Right lobe of liver (tissue), 4 donors: ENCODE measurements around the gene RUBCN.

Source experiments
- POLR2A ChIP-seq: fragments of 450-650 bp; IDR thresholded peaks from one replicate; pipeline ENCODE4 v1.6.1; 2017; ENCODE audit warnings: antibody characterized with exemption, mild to moderate bottlenecking
- TF ChIP-seq, protein P1 (sequence below), 4 donors: fragments of 200-600 bp in 3 of 4; fragments of 450-650 bp in 1 of 4; IDR thresholded peaks; one replicate each; pipeline versions ENCODE4 v1.5.1 to v1.8.0; 2016 to 2022; ENCODE audit warnings: antibody characterized with exemption in 4 of 4, mild to moderate bottlenecking in 2 of 4
- donor health status: DM: no; HTN: no; CAD: no.
- donor health status: DM: no; HTN: no; CAD: no.
- donor health status: DM: no; HTN: yes; CAD: no.

DNA sequence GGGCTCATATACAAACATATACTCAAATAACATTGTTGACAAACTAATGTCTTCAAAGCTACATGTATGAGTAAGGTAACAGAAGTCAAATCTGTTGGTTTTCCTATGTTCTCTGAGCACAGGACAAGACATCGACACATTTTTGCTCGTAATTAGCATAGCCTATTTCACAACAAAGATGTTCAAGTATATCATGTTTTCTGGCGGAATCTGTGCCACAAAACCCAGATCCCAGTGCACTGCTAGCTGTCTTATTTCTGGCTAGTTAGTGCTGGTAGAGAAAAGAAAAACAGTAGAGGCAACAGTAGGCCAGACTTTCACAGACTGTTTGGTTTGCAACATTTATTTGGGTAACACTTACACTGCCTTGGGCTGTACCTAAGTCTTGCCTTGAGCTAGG lies 51.2 kb downstream of the RUBCN start:
- TF ChIP-seq, protein P1, sequence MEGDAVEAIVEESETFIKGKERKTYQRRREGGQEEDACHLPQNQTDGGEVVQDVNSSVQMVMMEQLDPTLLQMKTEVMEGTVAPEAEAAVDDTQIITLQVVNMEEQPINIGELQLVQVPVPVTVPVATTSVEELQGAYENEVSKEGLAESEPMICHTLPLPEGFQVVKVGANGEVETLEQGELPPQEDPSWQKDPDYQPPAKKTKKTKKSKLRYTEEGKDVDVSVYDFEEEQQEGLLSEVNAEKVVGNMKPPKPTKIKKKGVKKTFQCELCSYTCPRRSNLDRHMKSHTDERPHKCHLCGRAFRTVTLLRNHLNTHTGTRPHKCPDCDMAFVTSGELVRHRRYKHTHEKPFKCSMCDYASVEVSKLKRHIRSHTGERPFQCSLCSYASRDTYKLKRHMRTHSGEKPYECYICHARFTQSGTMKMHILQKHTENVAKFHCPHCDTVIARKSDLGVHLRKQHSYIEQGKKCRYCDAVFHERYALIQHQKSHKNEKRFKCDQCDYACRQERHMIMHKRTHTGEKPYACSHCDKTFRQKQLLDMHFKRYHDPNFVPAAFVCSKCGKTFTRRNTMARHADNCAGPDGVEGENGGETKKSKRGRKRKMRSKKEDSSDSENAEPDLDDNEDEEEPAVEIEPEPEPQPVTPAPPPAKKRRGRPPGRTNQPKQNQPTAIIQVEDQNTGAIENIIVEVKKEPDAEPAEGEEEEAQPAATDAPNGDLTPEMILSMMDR (IDR thresholded peaks at IDR 0.05) = no peak
- no peak for TF ChIP-seq POLR2A
